ENCODE data around the gene LTBP1. TPM values are rescaled to one million over a fixed set of nuclear protein-coding genes. Genes with fewer than 3 reads are reported as not detected.

LTBP1 gene
- total RNA-seq, 2 donors from 2014 or later = 19.4 to 23.1 TPM

DNA sequence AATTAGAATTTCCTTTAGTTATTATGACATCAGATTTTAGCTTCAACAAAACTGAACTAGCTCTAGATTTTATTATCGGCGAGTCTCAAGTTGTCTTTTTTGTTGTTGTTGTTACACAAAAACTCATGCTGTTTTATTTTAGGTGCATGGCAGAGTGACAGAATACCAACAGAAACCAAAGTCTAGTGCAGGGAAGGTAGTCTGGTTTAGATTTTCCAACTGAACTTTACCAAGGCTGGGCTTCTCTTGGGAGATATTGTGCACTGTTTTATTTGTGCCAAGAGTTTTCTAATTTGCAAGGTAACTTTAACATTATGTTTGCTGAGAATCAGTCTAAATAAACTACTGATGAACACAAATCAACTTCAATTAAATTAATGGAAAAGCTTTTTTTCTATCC, 486.1 kb downstream of the LTBP1 start:
- no peak for DNase-seq
- Histone ChIP-seq H3K9ac (ENCODE audit: low read depth in 2 of 2, low read length in 2 of 2) (no peak overlapping the region), H3K4me3 (no peak overlapping the region), H3K9me3 (no peaks in the 10 kb centered on the region), H3K27me3 (no peaks in the 10 kb centered on the region), H3K27ac (no peak overlapping the region), H3K36me3 (no peaks in the 10 kb centered on the region), H3K4me1 (no peaks in the 10 kb centered on the region)
- TF ChIP-seq, protein P1, sequence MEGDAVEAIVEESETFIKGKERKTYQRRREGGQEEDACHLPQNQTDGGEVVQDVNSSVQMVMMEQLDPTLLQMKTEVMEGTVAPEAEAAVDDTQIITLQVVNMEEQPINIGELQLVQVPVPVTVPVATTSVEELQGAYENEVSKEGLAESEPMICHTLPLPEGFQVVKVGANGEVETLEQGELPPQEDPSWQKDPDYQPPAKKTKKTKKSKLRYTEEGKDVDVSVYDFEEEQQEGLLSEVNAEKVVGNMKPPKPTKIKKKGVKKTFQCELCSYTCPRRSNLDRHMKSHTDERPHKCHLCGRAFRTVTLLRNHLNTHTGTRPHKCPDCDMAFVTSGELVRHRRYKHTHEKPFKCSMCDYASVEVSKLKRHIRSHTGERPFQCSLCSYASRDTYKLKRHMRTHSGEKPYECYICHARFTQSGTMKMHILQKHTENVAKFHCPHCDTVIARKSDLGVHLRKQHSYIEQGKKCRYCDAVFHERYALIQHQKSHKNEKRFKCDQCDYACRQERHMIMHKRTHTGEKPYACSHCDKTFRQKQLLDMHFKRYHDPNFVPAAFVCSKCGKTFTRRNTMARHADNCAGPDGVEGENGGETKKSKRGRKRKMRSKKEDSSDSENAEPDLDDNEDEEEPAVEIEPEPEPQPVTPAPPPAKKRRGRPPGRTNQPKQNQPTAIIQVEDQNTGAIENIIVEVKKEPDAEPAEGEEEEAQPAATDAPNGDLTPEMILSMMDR (IDR thresholded peaks at IDR 0.05) = no peak
- intact Hi-C loops (cut with DNase I) = no loop called here

- no peaks in the 10 kb centered on the region for H3K36me3 ChIP-seq
- H3K27me3 ChIP-seq = no peaks in the 10 kb centered on the region
- H3K4me3 ChIP-seq = no peak overlapping the region
- TF ChIP-seq, protein P1 (IDR thresholded peaks at IDR 0.05) = no peak
- H3K9me3 ChIP-seq = no peaks in the 10 kb centered on the region
- no peak overlapping the region for H3K9ac ChIP-seq (ENCODE audit: low read depth in 2 of 2, low read length in 2 of 2)
- DNase-seq = no peak
- intact Hi-C loops (cut with DNase I) = no loop called here
- H3K4me1 ChIP-seq = no peaks in the 10 kb centered on the region
- H3K27ac ChIP-seq = no peak overlapping the region
Measured at GRCh38 chr2:33433279-33434235, 486.8 kb downstream of the LTBP1 start.

- H3K4me3 ChIP-seq = no peak overlapping the region
- no peaks in the 10 kb centered on the region for H3K4me1 ChIP-seq
- no peak overlapping the region for H3K9ac ChIP-seq (ENCODE audit: low read depth in 2 of 2, low read length in 2 of 2)
- H3K36me3 ChIP-seq = no peaks in the 10 kb centered on the region
- DNase-seq = no peak
- intact Hi-C loops (cut with DNase I) = no loop called here
- no peaks in the 10 kb centered on the region for H3K9me3 ChIP-seq
- no peaks in the 10 kb centered on the region for H3K27me3 ChIP-seq
- H3K27ac ChIP-seq = no peak overlapping the region
- TF ChIP-seq, protein P1 (IDR thresholded peaks at IDR 0.05) = no peak
Measured at GRCh38 chr2:33435518-33435917, 488.8 kb downstream of the LTBP1 start.

DNA sequence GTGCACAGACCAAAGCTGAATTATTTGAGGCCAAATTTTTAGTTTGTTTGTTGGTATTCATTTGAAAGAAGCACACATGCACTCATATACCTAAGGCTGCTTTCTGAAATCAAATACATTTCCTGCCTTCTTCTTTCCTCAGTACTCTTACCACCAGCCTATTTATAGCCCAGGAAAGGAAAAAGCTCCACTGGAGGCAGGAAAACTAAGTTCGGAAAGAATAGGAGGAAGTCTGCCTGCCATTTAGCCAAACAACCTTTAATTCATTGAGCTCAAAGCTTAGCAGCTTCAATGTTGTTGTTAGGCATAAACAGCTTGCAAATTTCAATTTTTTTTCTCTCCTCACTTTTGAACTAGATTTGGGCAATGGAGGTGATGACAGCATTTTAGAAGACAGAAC, 489.3 kb downstream of the LTBP1 start:
- intact Hi-C loops (cut with DNase I) = no loop called here
- Histone ChIP-seq H3K27ac (no peak overlapping the region), H3K4me3 (no peak overlapping the region), H3K27me3 (no peaks in the 10 kb centered on the region), H3K36me3 (no peaks in the 10 kb centered on the region), H3K4me1 (no peaks in the 10 kb centered on the region), H3K9ac (ENCODE audit: low read depth in 2 of 2, low read length in 2 of 2) (no peak overlapping the region), H3K9me3 (no peaks in the 10 kb centered on the region)
- TF ChIP-seq, protein P1 (IDR thresholded peaks at IDR 0.05) = no peak
- no peak for DNase-seq

DNA sequence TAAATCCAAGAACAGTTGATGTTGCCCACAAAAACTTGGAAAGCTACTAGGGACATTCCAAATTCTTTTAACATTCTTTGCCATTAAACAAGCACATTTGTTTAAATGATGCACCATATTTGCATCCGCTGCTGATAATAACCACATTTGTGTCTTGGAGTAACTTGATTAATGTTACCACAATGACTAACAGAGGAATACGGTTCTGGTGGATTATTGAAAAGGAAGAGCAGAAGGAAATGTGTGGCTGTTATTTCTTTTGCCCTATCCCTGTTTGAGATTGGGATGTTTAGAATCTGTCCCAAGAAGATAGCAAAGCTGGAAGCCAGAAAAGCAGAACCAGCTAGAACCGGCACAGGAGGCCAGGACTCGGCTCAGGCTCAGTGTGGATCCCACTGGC, 490.5 kb downstream of the LTBP1 start:
- Histone ChIP-seq H3K27me3 (no peaks in the 10 kb centered on the region), H3K4me3 (no peak overlapping the region), H3K9me3 (no peaks in the 10 kb centered on the region), H3K4me1 (no peaks in the 10 kb centered on the region), H3K27ac (no peak overlapping the region), H3K9ac (ENCODE audit: low read depth in 2 of 2, low read length in 2 of 2) (no peak overlapping the region), H3K36me3 (no peaks in the 10 kb centered on the region)
- intact Hi-C loops (cut with DNase I) = no loop called here
- TF ChIP-seq, protein P1 (IDR thresholded peaks at IDR 0.05) = no peak
- DNase-seq = no peak
